K562 (cell line): ENCODE measurements around the gene SLC25A42. TPM values are rescaled to one million over a fixed set of nuclear protein-coding genes. Genes with fewer than 3 reads are reported as not detected.

Source experiments
- ARID1B ChIP-seq: fragments of 450-650 bp; IDR thresholded peaks from 2 replicates; pipeline ENCODE4 v1.6.1; 2016; ENCODE audit warnings: antibody characterized with exemption, mild to moderate bottlenecking, inconsistent platforms
- DPF2 ChIP-seq: fragments of 450-650 bp; IDR thresholded peaks from 2 replicates; pipeline ENCODE4 v1.6.1; 2016
- EP400 ChIP-seq: fragments of 450-650 bp; IDR thresholded peaks from 2 replicates; pipeline ENCODE4 v1.6.1; 2017; ENCODE audit warnings: antibody characterized with exemption, mild to moderate bottlenecking, moderate library complexity
- ESRRB ChIP-seq: fragments of 250-450 bp; sonication (Bioruptor Pico); IDR thresholded peaks from 2 replicates; pipeline ENCODE4 v1.5.0; 2020; ENCODE audit warnings: mild to moderate bottlenecking, moderate library complexity, borderline replicate concordance
- FOXK2 ChIP-seq, 2 experiments: fragments of 450-650 bp; IDR thresholded peaks in 1 of 2; conservative IDR thresholded peaks in 1 of 2; 2 replicates each; pipeline ENCODE4 v1.6.1; 2016; ENCODE audit warnings: low read depth in 2 of 2, mild to moderate bottlenecking in 1 of 2
- ILK ChIP-seq: fragments of 450-650 bp; IDR thresholded peaks from 2 replicates; pipeline ENCODE4 v1.6.1; 2016; ENCODE audit warnings: missing genetic modification characterization, low read depth, mild to moderate bottlenecking, missing compliant biosample characterization, moderate library complexity, borderline replicate concordance
- KAT7 ChIP-seq: sonication (generic); formaldehyde crosslinking; IDR thresholded peaks from 2 replicates; pipeline ENCODE4 v1.8.0; 2022; ENCODE audit warnings: missing genetic modification reagents, mild to moderate bottlenecking, borderline replicate concordance
- MAFG ChIP-seq: fragments of 450-650 bp; conservative IDR thresholded peaks from 2 replicates; pipeline ENCODE4 v1.6.1; 2016; ENCODE audit warnings: missing genetic modification characterization, missing compliant biosample characterization
- MTF1 ChIP-seq: fragments of 250-450 bp; sonication (Bioruptor Pico); IDR thresholded peaks from 2 replicates; pipeline ENCODE4 v1.9.0; 2021; ENCODE audit warnings: moderate library complexity, mild to moderate bottlenecking, inconsistent platforms, borderline replicate concordance
- NCOA2 ChIP-seq, 2 experiments: fragments of 450-650 bp; IDR thresholded peaks; 2 replicates each; pipeline ENCODE4 v1.6.1; 2018; ENCODE audit warnings: mild to moderate bottlenecking in 2 of 2, moderate library complexity in 1 of 2; ENCODE audit not compliant: partially characterized antibody in 2 of 2
- NFE2L1 ChIP-seq: fragments of 450-650 bp; IDR thresholded peaks from 2 replicates; pipeline ENCODE4 v1.6.1; 2016; ENCODE audit warnings: missing genetic modification characterization, low read depth, mild to moderate bottlenecking, missing compliant biosample characterization, moderate library complexity, borderline replicate concordance
- NFXL1 ChIP-seq: fragments of 450-650 bp; formaldehyde crosslinking; IDR thresholded peaks from 2 replicates; pipeline ENCODE4 v1.4.0; 2021; ENCODE audit warnings: mild to moderate bottlenecking
- NFYB ChIP-seq: IDR thresholded peaks from 2 replicates; pipeline ENCODE4 v1.6.1; 2011; ENCODE audit warnings: mild to moderate bottlenecking, moderate library complexity; ENCODE audit not compliant: insufficient read length; ENCODE audit errors: extremely low read depth
- PML ChIP-seq: IDR thresholded peaks from 2 replicates; pipeline ENCODE4 v1.6.1; 2012; ENCODE audit warnings: low read length, inconsistent platforms
- POLR2A ChIP-seq: fragments of 450-650 bp; conservative IDR thresholded peaks from 2 replicates; pipeline ENCODE4 v1.6.1; 2016
- POLR2AphosphoS2 ChIP-seq: IDR thresholded peaks from 2 replicates; pipeline ENCODE4 v1.6.1; 2012; ENCODE audit warnings: low read length, improper control_type of control experiment
- POLR2AphosphoS5 ChIP-seq: IDR thresholded peaks from 2 replicates; pipeline ENCODE4 v1.6.1; 2011; ENCODE audit warnings: mild to moderate bottlenecking, low read depth, low read length, moderate library complexity; ENCODE audit not compliant: control insufficient read depth, insufficient read depth
- PTRF ChIP-seq: fragments of 450-650 bp; IDR thresholded peaks from 2 replicates; pipeline ENCODE4 v1.6.1; 2016; ENCODE audit warnings: mild to moderate bottlenecking, missing genetic modification characterization, missing compliant biosample characterization
- RAD51 ChIP-seq: fragments of 450-650 bp; IDR thresholded peaks from 2 replicates; pipeline ENCODE4 v1.7.1; 2016; ENCODE audit warnings: low read depth, mild to moderate bottlenecking, borderline replicate concordance
- RUNX1 ChIP-seq: sonication (generic); IDR thresholded peaks from 2 replicates; pipeline ENCODE4 v1.6.1; 2016; ENCODE audit warnings: antibody characterized with exemption, low read depth
- SP1 ChIP-seq: sonication (generic); formaldehyde crosslinking; IDR thresholded peaks from 2 replicates; pipeline ENCODE4 v1.8.1; 2022; ENCODE audit warnings: mild to moderate bottlenecking, missing genetic modification reagents
- TBP ChIP-seq: optimal IDR thresholded peaks from 2 replicates; pipeline ENCODE3; 2011; ENCODE audit warnings: low read depth, low read length, improper control_type of control experiment
- ZKSCAN3 ChIP-seq: fragments of 250-450 bp; sonication (Bioruptor Pico); IDR thresholded peaks from 2 replicates; pipeline ENCODE4 v1.4.0; 2020
- ZNF232 ChIP-seq: sonication (generic); formaldehyde crosslinking; IDR thresholded peaks from 2 replicates; pipeline ENCODE4 v1.8.0; 2022; ENCODE audit warnings: mild to moderate bottlenecking, missing genetic modification reagents
- ZNF644 ChIP-seq: fragments of 200-800 bp; sonication (Bioruptor generic); IDR thresholded peaks from 2 replicates; pipeline ENCODE4 v1.6.1; 2016; ENCODE audit warnings: low read depth, missing genetic modification characterization, missing compliant biosample characterization
- ZNF778 ChIP-seq: fragments of 450-650 bp; formaldehyde crosslinking; IDR thresholded peaks from 2 replicates; pipeline ENCODE4 v1.4.0; 2020; ENCODE audit warnings: mild to moderate bottlenecking, moderate library complexity
- polyA plus RNA-seq, 8 experiments: library from polyadenylated mRNA; depleted of rRNA in 4 of 8; stranded (reverse) in 5 of 8; unstranded in 3 of 8; fragments of >200 nt; fragmentation: Nextera tagmentation in 2 of 8; fragmentation: Illumina TruSeq in 1 of 8; extraction: Ambion mirVana in 2 of 8; extraction: Trizol in 1 of 8; gene quantifications; 2 replicates each; pipeline versions ENCODE4 v1.2.1 to v1.2.3, GENCODE V29; 2011 to 2014; ENCODE audit warnings: inconsistent platforms in 1 of 8, missing spikeins in 1 of 8
- total RNA-seq, 7 experiments: library from RNA; depleted of rRNA in 6 of 7; stranded (reverse); fragments of >200 nt in 6 of 7; fragmentation: Illumina TruSeq in 2 of 7; extraction: Trizol in 2 of 7; gene quantifications; 2 replicates each; pipeline versions ENCODE4 v1.2.1 to v1.2.3, GENCODE V29; 2011 to 2021; ENCODE audit warnings: low replicate concordance in 1 of 7
- TF ChIP-seq, protein P1 (sequence below), 2 experiments: IDR thresholded peaks in 1 of 2; conservative IDR thresholded peaks in 1 of 2; 2 replicates each; pipeline ENCODE4 v1.6.1; 2016; ENCODE audit warnings: low read depth in 2 of 2, mild to moderate bottlenecking in 1 of 2, missing compliant biosample characterization in 1 of 2, missing genetic modification characterization in 1 of 2, moderate library complexity in 1 of 2
- TF ChIP-seq, protein P2 (sequence below): IDR thresholded peaks from 2 replicates; pipeline ENCODE4 v1.6.1; 2016; ENCODE audit warnings: missing genetic modification characterization, missing compliant biosample characterization

SLC25A42 gene
- total and polyA plus RNA-seq, 9 of the 15 experiments (the other 6 are each of a cell fraction or from before 2014, with no cell fraction given), result 0.59 to 32.2 (median 14.1) TPM

DNA sequence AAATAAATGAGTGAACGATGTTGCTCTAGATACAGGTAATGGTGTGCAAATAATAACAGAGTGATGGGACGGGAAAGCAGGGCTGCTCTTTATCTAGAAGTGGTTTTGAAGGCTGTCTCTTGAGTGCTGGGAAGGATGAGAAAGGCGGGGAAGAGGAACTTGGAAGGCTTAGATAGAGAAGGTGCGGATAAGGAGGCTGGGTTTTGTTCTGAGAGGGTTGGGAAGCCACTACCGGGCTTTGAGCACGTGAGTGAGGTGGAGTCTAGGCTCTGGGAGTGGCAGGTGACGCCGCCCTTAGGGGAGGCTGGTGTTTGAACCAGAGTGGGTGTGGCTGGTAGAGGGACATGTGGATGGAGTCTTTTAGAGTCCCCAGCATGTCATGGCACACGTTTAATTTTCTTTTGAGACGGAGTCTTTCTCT lies 29.6 kb upstream of the SLC25A42 start (continued):
- TF ChIP-seq, protein P1, sequence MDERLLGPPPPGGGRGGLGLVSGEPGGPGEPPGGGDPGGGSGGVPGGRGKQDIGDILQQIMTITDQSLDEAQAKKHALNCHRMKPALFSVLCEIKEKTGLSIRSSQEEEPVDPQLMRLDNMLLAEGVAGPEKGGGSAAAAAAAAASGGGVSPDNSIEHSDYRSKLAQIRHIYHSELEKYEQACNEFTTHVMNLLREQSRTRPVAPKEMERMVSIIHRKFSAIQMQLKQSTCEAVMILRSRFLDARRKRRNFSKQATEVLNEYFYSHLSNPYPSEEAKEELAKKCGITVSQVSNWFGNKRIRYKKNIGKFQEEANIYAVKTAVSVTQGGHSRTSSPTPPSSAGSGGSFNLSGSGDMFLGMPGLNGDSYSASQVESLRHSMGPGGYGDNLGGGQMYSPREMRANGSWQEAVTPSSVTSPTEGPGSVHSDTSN (CRISPR knock-in tag; IDR thresholded peaks at IDR 0.05; ENCODE audit: low read depth), result peak; percentile 72
- TF ChIP-seq, protein P1 (tag; conservative IDR thresholded peaks at IDR 0.05; ENCODE audit: low read depth), result peak; percentile 72
- peak; percentile 37; the same call in 1 of the 2 replicates for TF ChIP-seq POLR2AphosphoS5
- TF ChIP-seq EP400, result 0 out of 2 replicates have a peak, but pooled peaks have one; percentile 60
- TF ChIP-seq NFXL1 (CRISPR knock-in tag), result no peak
- TF ChIP-seq ZNF232, result no peak
- TF ChIP-seq MTF1, result no peak
- TF ChIP-seq ILK (tag), result no peak
- TF ChIP-seq ESRRB (CRISPR knock-in tag), result no peak
- peak; percentile 51; the same call in 1 of the 2 replicates for TF ChIP-seq ARID1B
- peak; percentile 85 for TF ChIP-seq POLR2A
- TF ChIP-seq TBP, result peak; percentile 39
- TF ChIP-seq MAFG, result no peak
- TF ChIP-seq NCOA2 (IDR thresholded peaks at IDR 0.05; ENCODE audit: partially characterized antibody in 2 of 2), result no peak
- TF ChIP-seq KAT7 (CRISPR knock-in tag), result peak; percentile 56; the same call in 1 of the 2 replicates
- TF ChIP-seq SP1 (CRISPR knock-in tag), result peak; percentile 35; the same call in 1 of the 2 replicates
- TF ChIP-seq PTRF (tag), result no peak
- 0 out of 2 replicates have a peak, but pooled peaks have one; percentile 22 for TF ChIP-seq PML
- TF ChIP-seq NFYB, result no peak
- peak; percentile 73; the same call in 1 of the 2 replicates for TF ChIP-seq RAD51
- TF ChIP-seq NFE2L1, result no peak
- no peak for TF ChIP-seq RUNX1
- TF ChIP-seq ZNF778 (CRISPR knock-in tag), result no peak
- peak; percentile 74; the same call in 1 of the 2 replicates for TF ChIP-seq DPF2
- TF ChIP-seq ZNF644 (tag), result no peak
- no peak for TF ChIP-seq POLR2AphosphoS2
- peak; percentile 31 to 79; a peak in 3 of 4 replicates for TF ChIP-seq FOXK2 (conservative IDR thresholded peaks at IDR 0.05 in 1 of 2, IDR thresholded peaks at IDR 0.05 in 1 of 2; ENCODE audit: low read depth in 2 of 2)
- TF ChIP-seq, protein P2, sequence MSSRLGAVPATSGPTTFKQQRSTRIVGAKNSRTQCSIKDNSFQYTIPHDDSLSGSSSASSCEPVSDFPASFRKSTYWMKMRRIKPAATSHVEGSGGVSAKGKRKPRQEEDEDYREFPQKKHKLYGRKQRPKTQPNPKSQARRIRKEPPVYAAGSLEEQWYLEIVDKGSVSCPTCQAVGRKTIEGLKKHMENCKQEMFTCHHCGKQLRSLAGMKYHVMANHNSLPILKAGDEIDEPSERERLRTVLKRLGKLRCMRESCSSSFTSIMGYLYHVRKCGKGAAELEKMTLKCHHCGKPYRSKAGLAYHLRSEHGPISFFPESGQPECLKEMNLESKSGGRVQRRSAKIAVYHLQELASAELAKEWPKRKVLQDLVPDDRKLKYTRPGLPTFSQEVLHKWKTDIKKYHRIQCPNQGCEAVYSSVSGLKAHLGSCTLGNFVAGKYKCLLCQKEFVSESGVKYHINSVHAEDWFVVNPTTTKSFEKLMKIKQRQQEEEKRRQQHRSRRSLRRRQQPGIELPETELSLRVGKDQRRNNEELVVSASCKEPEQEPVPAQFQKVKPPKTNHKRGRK (tag), result no peak
- no peak for TF ChIP-seq ZKSCAN3 (CRISPR knock-in tag)
